Mucosa of rectum (tissue), 2 donors: ENCODE measurements around the gene MTIF3.

Experiments used
- H3K27ac ChIP-seq, 2 donors: one replicate each; pipeline ENCODE4 v1.7.0; 2013; ENCODE audit warnings: inconsistent platforms in 2 of 2, low read depth in 2 of 2, low read length in 2 of 2
- H3K27me3 ChIP-seq, 2 donors: one replicate each; pipeline ENCODE4 v1.7.0; 2013; ENCODE audit warnings: low read length in 2 of 2; ENCODE audit not compliant: control insufficient read depth in 2 of 2, insufficient read depth in 2 of 2
- H3K36me3 ChIP-seq, 2 donors: one replicate each; pipeline ENCODE4 v1.7.0; 2013; ENCODE audit warnings: low read length in 2 of 2; ENCODE audit not compliant: control insufficient read depth in 2 of 2, insufficient read depth in 2 of 2
- H3K4me1 ChIP-seq, 2 donors: one replicate each; pipeline ENCODE4 v1.7.0; 2013; ENCODE audit warnings: low read length in 2 of 2, mild to moderate bottlenecking in 1 of 2; ENCODE audit not compliant: control insufficient read depth in 2 of 2, insufficient read depth in 2 of 2
- H3K4me3 ChIP-seq, 2 donors: one replicate each; pipeline ENCODE4 v1.7.0; 2013; ENCODE audit warnings: low read length in 2 of 2
- H3K9ac ChIP-seq, 2 donors: one replicate each; pipeline ENCODE4 v1.7.0; 2013; ENCODE audit warnings: low read length in 2 of 2, low read depth in 1 of 2, mild to moderate bottlenecking in 1 of 2
- H3K9me3 ChIP-seq, 2 donors: one replicate each; pipeline ENCODE4 v1.7.0; 2013; ENCODE audit warnings: low read length in 2 of 2; ENCODE audit not compliant: control insufficient read depth in 2 of 2
- donor health status: healthy.
- donor health status: Normal muscosa, but diverticular disease.

The MTIF3 gene

DNA sequence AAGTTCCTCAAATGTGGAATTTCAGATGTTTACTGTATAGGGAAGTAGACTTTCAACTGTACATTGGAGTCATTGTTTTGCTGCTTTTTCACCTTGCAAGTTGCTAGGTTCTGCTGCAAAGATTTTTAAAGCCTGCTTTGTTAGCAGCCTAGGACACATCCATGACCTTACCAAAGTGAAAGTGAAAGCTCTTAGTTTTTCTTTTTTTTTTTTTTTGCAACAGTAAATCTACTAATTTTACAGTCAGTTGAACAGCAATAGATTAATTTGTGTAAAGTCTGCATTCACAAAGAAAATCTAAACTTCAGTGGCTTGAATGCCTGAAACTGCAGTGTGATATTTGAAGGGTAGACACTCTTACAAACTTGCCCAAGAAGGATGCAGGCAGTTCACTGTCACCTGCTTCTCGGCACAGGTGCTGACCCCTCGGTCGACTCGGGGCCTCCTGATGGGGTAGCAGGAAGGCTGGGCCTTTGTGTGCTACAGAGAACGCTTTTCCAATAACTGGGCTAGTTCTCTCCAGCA lies 5.0 kb upstream of the MTIF3 start:
- peak overlapping the region; percentile 38 to 50 for H3K9ac ChIP-seq

DNA sequence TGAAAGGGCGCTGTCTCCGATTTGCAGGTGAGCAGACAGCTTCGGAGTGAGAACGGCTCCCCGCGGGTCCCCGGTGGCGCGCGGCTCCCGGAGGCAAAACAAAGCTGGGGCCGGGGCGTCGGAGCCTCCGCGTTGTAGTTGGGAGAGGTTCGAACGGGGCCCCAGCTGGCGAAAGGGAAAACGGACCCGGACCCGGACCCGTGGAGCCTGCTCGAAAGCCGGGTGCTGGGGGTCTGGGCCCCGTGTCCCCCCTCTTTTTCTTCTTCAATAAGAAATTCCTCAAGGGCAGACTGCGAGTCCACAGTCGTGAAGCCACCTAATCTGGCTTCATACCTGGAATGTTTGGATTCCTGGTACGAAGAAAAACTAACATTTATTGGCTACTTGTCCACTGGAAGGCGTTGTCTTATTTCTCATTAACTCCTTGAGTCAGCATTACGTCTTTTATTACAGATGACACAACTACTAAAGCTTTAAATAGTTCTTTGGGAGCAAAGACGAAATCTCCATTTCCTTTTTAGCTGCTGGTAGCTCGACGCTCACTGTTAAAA lies 632 bp upstream of the MTIF3 start:
- H3K4me3 ChIP-seq: peak overlapping the region; percentile 97 to 98
- H3K4me1 ChIP-seq: peaks cover 19 to 26% of the 10 kb centered on the region in 2 donors
- no peaks in the 10 kb centered on the region for H3K9me3 ChIP-seq
- peak overlapping the region; percentile 95 to 99 for H3K9ac ChIP-seq
- peak overlapping the region; percentile 99 to 100 for H3K27ac ChIP-seq
- H3K36me3 ChIP-seq: no peaks in the 10 kb centered on the region
- no peaks in the 10 kb centered on the region for H3K27me3 ChIP-seq

More for the DNA sequence above, 5.0 kb upstream of the MTIF3 start:
- Histone ChIP-seq H3K9me3 (no peaks in the 10 kb centered on the region), H3K27me3 (no peaks in the 10 kb centered on the region), H3K4me1 (peaks cover 7 to 13% of the 10 kb centered on the region in 2 donors), H3K27ac (peak overlapping the region in 1 of 2 donors; percentile 6), H3K36me3 (no peaks in the 10 kb centered on the region), H3K4me3 (peak overlapping the region; percentile 55)

DNA sequence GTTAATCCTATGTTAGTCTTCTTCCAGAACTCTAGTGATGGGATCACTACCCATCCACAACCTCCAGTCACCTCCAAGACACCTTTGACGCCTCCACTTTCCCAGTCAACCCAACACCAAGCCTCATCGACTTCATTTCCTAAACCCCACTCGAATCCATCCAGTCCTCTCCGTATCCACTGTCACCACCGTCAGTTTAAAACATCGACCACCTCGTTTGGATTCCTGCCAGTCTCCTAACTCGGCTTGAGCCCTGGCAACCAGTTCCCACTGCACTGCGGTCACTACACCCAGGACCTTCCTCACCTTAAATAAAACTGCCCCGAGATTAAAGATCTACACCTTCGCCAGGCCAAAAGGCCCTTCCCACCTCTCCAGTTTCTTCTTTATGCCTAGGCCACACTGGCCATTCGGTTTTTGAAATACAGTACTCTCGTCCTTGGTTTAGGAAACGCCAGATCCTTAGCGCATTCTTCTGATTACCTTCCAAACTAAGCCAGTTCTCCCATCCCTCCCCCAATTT lies 1.2 kb downstream of the MTIF3 start:
- no peaks in the 10 kb centered on the region for H3K9me3 ChIP-seq

DNA sequence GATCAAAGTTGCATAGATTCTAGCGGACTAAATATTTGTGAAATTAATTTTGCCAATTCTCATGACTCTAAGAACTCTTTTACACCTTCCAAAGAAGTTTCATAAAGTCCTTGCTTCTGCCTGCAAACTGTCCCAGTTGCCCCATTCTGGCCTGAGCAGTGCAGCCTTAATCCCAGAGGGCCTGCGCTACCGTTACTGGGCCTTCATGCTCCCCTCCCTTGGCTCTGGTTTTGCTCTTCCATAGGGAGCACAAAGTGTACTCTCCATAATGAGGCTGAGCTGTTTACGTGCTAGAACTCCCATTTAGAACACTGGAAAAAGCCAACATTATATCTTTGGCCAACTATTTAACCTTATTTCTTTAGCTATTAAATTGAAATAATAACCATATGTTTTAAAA lies 2.1 kb downstream of the MTIF3 start:
- Histone ChIP-seq H3K4me3 (peak overlapping the region in 1 of 2 donors; percentile 50), H3K36me3 (no peaks in the 10 kb centered on the region), H3K9ac (peak overlapping the region in 1 of 2 donors; percentile 14), H3K9me3 (no peaks in the 10 kb centered on the region), H3K4me1 (peaks cover 17 to 21% of the 10 kb centered on the region in 2 donors), H3K27ac (peak overlapping the region in 1 of 2 donors; percentile 17), H3K27me3 (no peaks in the 10 kb centered on the region)

More for the DNA sequence above, 1.2 kb downstream of the MTIF3 start:
- peak overlapping the region; percentile 97 to 98 for H3K4me3 ChIP-seq
- peak overlapping the region; percentile 95 to 99 for H3K9ac ChIP-seq
- H3K36me3 ChIP-seq: no peaks in the 10 kb centered on the region
- no peaks in the 10 kb centered on the region for H3K27me3 ChIP-seq
- peak overlapping the region; percentile 99 to 100 for H3K27ac ChIP-seq
- peaks cover 17 to 21% of the 10 kb centered on the region in 2 donors for H3K4me1 ChIP-seq

DNA sequence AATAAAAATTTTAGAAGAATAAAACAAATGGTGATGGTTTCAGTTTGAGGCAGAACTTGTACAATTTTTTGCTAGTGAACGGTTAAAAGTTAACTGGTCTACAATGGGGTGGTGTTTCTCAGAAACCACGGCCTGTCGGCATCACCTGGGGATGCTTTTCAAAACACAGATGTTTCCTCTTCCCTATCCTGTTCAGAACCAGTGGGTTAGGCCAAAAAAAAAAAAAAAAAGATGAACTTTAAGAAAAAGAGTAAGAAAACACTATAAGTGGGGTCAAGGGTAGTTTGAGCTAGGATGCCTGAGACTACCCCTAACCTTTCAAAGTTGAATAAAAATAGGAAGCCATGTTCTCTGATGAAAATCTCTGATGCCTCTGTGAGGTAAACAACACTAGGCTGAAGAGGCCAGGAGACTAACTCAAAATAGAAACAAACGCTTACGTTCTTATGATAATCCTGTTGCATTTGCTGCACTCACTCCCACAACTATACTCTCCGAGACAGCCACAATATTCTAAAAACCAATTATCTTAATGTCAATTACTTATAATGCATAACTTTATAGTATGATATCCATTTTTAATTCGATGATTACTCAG lies 3.3 kb downstream of the MTIF3 start:
- H3K9me3 ChIP-seq: no peaks in the 10 kb centered on the region
- H3K9ac ChIP-seq: no peak overlapping the region
- no peaks in the 10 kb centered on the region for H3K36me3 ChIP-seq
- H3K27ac ChIP-seq: peak overlapping the region in 1 of 2 donors; percentile 66
- H3K4me3 ChIP-seq: no peak overlapping the region
- no peaks in the 10 kb centered on the region for H3K27me3 ChIP-seq
- peaks cover 26 to 28% of the 10 kb centered on the region in 2 donors for H3K4me1 ChIP-seq

DNA sequence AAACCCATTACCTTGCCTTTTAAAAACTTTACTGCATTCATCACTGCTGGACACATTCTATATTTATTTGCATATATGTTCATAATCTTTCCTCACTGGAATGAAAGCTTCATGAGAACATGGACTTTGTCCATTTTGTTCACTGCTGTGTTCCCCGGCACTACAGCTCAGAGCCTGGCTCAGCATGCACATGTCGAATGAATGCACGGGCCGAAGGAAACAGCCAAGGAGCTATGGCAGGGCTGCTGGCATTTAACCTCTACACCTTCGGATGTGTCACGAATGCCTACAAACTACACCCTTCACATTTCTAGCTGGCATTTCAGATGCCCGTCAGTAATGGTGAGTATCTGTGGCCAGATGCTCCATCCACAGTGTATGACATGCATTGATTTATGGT lies 7.6 kb downstream of the MTIF3 start:
- Histone ChIP-seq H3K9ac (no peak overlapping the region), H3K27ac (peak overlapping the region; percentile 41 to 58), H3K4me3 (peak overlapping the region in 1 of 2 donors; percentile 11), H3K36me3 (peaks cover 10 to 17% of the 10 kb centered on the region in 2 donors), H3K9me3 (no peaks in the 10 kb centered on the region), H3K4me1 (peaks cover 18 to 23% of the 10 kb centered on the region in 2 donors), H3K27me3 (no peaks in the 10 kb centered on the region)

DNA sequence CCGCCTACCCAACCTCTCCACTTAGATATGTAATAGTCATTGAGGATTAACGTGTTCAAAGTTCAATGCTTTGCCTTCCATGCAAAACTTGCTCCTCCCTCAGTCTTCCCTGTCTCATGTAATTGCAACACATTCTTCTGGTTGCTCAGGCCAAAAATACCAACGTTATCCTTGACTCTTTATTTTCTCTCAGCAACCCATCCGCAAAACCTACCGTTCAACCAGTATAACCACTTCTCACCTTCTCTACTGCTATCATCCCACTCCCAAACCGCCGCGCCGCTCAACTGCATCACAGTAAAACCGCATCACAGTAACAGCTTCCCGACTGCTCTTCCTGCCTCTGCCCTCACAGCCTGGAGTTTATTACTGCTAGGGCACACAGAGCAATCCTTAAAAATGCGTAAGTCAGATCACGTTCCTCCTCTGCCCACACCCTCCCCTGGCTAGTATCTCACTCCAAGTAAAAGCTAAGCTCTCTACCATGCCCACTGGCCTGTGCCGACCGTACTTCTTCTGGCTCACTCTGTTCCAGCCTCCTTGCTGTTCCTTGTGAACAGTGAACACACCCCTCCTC lies 8.2 kb downstream of the MTIF3 start:
- no peaks in the 10 kb centered on the region for H3K27me3 ChIP-seq
- H3K4me1 ChIP-seq: peaks cover 18 to 23% of the 10 kb centered on the region in 2 donors
- peak overlapping the region; percentile 11 to 13 for H3K4me3 ChIP-seq
- H3K27ac ChIP-seq: peak overlapping the region; percentile 41 to 58
- no peak overlapping the region for H3K9ac ChIP-seq
- H3K36me3 ChIP-seq: peaks cover 10 to 17% of the 10 kb centered on the region in 2 donors
- H3K9me3 ChIP-seq: no peaks in the 10 kb centered on the region

DNA sequence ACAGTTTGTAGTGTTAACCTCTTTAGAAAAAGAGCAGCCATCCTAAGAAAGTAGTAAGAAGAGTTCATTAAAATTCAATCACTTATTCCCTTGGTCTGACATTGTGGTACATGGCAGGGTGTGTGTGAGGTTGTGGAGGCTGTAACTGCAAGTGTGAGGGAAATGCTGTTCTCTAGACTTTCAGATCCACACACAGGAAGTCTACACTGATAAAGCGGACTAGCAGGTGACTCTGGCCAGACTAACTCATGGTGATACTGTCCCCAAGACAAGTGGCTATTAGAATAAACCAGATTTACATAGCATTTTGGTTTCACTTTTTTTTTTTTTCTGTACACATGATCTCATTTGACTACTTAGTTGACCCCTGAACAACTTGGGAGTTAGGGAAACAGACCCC lies 10.0 kb downstream of the MTIF3 start:
- no peak overlapping the region for H3K9ac ChIP-seq
- peaks cover 17 to 23% of the 10 kb centered on the region in 2 donors for H3K36me3 ChIP-seq
- H3K9me3 ChIP-seq: no peaks in the 10 kb centered on the region
- peaks cover 15 to 23% of the 10 kb centered on the region in 2 donors for H3K4me1 ChIP-seq
- H3K27me3 ChIP-seq: no peaks in the 10 kb centered on the region
- no peak overlapping the region for H3K27ac ChIP-seq
- H3K4me3 ChIP-seq: no peak overlapping the region

DNA sequence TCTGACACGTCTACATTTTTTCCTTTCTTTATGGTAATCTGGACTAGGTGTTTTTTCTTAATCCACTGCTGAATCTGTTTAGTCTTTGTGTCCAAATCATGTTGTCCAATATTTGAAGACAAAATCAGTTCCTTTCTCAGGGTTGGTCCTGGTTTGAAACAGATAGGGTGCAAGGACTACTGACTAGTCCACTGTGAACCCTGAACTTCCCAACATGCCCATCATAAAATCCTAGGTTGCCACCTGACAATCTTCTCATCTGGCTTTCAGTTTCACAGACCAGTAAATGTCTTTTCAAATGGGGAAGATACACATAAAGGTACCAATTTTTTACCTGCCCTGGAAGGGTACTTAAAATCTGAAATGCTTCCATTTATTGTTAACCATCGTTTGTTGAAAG lies 13.2 kb downstream of the MTIF3 start:
- Histone ChIP-seq H3K9me3 (no peaks in the 10 kb centered on the region), H3K27me3 (no peaks in the 10 kb centered on the region), H3K4me3 (no peak overlapping the region), H3K9ac (no peak overlapping the region), H3K36me3 (peaks cover 44 to 47% of the 10 kb centered on the region in 2 donors), H3K4me1 (peaks cover 10 to 13% of the 10 kb centered on the region in 2 donors), H3K27ac (no peak overlapping the region)
